NCI-H2081 (cell line): Measurements from ENCODE around the gene AASDH.
A peak's percentile ranks its signal among the peaks of the same experiment; 100 is the strongest.

Experiments used
- DNase-seq, 2 experiments: peaks; one replicate each; lab custom pipeline; 2025; lab: John Stamatoyannopoulos, UW

AASDH gene

DNA sequence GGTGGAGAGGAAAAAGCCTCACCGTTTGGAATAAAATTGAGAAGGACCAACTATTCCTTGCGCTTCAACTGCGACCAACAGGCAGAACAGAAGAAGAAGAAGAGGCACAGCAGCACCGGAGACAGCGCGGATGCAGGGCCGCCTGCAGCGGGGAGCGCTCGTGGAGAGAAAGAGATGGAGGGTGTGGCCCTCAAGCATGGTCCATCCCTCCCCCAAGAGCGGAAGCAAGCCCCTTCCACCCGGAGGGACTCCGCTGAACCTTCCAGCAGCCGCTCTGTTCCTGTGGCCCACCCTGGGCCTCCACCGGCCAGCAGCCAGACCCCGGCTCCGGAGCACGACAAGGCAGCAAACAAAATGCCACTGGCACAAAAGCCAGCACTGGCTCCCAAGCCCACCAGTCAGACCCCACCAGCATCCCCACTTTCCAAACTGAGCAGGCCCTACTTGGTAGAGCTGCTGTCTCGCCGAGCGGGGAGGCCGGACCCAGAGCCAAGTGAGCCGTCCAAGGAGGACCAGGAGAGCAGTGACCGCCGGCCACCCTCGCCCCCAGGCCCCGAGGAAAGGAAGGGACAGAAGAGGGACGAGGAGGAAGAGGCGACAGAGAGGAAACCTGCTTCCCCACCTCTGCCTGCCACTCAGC lies 71.2 kb downstream of the AASDH start:
- DNase-seq = no peak

DNA sequence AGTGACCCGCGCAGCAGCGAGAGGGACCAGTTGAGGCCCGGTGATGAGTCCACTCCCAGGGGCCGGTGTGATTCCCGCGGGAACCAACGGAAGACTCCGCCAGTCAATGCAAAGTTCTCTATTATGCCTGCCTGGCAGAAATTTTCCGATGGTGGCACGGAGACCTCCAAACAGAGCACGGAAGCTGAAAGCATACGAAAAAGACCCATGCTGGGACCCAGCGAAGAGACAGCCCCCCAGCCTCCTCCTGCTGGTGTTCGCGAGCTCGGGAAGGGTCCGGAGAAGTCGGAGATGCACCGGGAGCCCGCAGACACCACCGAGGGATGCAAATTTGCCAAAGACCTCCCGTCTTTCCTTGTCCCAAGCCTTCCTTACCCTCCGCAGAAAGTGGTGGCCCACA lies 71.7 kb downstream of the AASDH start:
- DNase-seq = no peak

DNA sequence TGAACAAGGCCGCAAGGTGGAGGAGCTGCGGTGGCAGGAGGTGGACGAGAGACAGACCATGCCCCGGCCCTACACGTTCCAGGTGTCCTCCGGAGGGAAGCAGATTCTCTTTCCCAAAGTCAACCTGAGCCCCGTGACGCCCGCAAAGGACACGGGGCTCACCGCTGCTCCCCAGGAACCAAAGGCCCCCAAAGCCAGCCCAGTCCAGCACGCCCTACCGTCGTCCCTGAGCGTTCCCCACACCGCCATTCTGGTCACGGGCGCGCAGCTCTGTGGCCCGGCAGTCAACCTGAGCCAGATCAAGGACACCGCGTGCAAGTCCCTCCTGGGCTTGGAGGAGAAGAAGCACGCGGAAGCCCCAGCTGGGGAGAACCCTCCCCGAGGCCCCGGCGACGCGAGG lies 72.2 kb downstream of the AASDH start:
- DNase-seq = no peak

DNA sequence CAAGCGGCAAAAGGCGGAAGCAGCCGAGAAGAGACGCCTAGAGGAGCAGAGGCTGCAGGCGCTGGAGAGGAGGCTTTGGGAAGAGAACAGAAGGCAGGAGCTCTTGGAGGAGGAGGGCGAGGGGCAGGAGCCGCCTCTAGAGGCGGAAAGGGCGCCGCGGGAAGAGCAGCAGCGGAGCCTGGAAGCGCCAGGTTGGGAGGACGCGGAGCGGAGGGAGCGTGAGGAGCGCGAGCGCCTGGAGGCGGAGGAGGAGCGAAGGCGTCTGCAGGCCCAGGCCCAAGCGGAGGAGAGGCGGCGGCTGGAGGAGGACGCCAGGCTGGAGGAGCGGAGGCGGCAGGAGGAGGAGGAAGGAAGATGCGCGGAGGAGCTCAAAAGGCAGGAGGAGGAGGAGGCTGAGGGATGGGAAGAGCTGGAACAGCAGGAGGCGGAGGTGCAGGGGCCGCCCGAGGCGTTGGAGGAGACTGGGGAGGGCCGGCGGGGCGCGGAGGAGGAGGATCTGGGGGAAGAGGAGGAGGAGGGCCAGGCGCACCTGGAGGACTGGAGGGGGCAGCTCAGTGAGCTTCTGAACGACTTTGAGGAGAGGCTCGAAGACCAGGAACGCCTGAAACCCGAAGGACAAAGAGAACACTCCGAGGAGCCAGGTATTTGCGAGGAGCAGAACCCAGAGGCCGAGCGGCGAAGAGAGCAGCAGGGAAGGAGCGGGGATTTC lies 72.9 kb downstream of the AASDH start:
- no peak for DNase-seq

DNA sequence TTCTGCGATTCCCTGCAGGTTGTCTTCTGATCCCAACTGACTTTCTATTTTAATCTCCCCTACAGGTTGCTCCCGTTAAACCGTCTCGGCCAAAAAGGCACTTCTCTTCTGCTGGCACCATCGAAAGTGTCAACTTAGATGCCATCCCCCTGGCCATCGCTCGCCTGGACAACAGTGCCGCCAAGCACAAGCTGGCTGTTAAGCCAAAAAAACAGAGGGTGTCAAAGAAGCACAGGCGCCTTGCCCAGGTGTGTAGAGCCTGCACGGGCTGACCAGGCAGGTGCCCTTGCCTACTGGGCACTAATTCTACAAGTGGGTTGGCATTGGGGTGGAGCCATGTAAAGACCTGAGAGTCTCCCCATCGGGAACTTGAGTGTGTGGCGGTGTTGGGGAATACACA lies 74.2 kb downstream of the AASDH start:
- no peak for DNase-seq

DNA sequence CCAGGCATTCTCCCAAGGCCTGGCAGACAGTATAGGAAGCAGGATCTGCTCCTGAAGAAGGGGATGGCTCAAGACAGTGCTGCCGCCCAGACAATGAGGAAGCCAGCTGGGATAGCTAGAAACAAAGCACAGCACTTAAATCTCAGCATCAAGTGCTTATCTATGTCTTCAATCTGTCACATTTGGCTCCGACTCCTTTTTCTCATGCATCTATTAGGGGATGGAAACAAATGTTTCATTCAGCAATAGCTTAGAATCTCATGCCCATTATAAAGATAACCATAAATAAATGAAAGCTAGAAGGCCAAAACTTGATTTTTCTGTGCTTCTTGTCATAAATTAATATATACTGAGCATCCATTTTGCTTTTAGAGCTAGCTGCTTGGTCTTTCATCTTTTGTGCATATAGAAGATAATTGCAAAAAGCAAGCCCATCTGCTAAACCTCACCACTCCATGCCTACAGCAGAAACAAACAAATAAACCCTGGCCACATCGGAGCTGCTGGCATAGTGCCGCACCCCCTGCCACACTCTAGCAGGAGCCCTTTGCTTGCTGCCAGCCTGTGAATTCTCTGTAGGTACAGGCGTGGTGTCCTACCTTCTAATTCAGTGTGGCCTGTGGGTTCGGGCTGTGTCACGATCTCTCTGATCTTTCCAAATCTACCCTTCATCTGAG lies 75.9 kb downstream of the AASDH start:
- DNase-seq = no peak

DNA sequence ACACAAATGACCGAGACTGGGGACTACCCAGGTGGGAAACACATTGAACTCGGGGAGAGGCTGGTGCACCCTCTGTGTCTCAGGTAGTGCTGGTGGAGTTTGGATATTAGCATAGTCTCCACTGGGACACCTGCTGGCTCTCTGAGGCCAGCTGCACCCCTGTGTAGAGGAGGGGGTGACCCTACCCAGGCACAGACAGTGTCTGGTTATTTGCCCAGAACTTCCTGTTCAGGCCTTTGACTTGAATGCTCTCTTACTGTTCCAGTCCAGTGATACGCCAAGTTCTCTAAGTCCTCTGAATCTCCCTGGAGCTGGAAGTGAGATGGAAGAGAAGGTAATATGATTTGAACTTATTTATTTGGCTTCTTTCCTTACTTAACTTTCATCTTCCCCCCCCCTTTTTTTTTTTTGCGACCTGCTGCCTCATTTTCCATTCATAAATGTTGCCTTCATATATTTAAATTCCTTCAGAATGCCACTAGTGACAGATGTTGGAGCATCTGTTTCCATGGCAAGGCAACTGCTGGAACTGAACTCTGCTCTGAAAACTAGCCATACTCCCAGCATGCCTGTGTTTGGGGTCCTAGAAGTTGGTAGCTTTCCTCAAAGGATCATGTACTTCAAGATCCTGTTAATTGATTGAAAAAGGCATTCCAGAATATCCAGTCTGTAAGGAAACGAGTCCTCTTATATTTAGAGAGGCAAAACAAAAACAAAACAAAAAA lies 76.7 kb downstream of the AASDH start:
- DNase-seq = no peak

DNA sequence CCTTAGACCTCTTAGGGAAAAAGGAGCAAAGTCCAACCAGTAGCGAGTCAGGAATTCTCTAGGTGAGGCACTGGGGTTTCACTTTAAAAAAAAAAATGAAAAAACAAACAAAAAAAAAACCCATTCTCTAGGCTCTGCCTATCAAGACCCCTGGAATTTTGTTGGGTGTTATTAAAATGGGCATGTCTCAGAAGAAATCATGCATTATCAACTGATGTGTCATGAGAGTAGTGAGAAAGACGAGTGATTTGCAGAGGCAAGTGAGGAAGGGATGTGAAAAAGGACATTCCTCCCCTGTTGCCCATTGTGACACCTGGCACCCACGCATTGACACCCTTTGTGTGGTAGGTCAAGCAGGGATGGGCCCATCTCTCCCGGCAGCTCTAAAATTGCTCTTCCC lies 78.9 kb downstream of the AASDH start:
- DNase-seq = no peak

DNA sequence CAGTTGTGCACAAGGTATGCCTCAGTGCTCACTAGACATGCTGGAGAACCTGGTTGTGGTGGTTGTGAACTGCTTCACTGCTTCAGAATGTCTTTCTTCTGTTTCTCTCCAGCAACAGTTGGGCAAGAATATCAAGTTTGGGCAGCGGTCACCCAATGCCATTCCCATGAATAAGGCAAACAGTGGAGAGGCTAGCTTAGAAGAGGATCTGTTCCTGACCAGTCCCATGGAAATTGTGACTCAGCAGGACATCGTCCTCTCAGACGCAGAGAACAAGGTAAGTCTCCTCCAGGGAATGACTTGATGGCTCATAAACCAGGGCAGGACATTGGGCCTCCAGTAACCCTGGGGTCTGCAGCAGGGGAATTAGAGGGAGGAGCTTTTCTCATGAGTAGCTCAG lies 79.9 kb downstream of the AASDH start:
- DNase-seq = no peak

DNA sequence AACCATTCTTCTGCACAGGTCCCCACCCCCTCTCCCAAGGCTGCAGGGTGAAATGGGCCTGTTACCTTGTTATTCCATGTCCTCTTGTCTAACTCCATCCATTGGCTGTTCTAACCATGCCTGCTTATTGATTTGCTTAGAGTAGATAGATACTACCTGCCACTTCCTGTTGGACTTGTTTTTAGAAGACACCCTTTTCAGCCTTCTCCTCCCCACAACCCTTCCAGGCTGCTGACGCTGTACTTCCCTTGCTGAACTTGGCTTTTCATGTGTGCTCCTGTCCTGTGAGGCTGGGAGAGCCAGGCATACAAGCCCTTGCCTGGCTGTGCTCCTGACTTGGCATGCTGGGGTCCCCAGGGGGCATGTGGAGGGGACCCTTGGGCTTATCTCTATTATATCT lies 81.9 kb downstream of the AASDH start:
- no peak for DNase-seq

DNA sequence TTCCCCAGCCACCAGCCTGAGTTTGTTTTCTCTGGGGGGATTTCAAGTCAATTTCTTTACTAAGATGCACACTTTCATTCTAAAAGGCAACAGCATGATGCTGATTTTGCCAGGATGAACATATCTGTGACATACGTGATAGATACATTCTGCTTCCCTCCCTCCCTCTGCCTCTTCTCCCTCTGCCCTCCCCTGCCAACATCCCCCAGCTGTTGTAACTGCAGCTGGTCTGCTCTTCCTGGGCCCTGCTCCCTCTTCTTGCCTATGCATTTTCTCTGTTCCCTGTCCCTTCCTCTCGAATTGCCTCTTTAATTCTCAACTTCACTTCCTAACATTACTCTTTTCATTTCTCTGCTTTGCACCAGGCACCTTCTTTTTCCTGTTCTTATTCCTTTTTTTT lies 83.4 kb downstream of the AASDH start:
- no peak for DNase-seq

DNA sequence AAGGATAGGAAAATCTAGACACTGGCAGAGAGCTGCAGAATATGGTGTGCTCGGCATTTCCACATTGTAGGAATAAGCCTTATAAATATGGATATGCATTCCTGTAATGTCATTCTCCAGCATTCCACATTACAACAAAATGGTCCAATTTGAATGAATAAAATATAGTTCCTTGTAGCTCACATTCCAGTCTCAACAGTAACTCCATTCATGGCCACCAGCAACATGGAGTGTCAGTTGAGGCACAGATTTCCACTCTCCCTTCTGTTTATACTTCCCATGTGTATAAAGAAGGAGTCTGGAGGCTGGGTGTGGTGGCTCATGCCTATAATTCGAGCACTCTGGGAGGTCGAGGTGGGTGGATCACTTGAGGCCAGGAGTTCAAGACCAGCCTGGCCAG lies 84.5 kb downstream of the AASDH start:
- no peak for DNase-seq

DNA sequence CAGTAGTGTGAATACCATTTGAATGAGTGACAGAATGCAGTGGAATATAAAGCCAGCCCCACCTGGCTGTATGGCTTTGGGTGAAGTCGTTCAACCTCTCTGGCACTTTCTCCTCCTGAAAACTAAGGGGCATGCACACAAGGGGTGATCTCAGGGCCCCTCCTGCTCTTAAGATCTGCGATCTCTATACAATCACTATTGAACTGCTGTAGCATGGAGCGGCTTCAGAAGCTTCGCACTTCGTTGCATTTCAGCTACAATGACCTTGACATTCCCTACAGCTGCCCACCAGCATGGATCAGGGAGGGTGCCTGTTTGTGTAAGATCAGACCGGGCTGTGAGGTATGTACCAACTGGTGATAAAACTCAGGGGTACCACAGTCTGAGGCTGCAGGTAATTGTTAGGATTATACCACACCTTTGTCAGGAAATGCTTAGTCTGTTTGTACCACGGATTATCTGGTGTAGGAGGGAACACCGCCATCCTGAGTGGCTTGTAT lies 85.2 kb downstream of the AASDH start:
- no peak for DNase-seq

DNA sequence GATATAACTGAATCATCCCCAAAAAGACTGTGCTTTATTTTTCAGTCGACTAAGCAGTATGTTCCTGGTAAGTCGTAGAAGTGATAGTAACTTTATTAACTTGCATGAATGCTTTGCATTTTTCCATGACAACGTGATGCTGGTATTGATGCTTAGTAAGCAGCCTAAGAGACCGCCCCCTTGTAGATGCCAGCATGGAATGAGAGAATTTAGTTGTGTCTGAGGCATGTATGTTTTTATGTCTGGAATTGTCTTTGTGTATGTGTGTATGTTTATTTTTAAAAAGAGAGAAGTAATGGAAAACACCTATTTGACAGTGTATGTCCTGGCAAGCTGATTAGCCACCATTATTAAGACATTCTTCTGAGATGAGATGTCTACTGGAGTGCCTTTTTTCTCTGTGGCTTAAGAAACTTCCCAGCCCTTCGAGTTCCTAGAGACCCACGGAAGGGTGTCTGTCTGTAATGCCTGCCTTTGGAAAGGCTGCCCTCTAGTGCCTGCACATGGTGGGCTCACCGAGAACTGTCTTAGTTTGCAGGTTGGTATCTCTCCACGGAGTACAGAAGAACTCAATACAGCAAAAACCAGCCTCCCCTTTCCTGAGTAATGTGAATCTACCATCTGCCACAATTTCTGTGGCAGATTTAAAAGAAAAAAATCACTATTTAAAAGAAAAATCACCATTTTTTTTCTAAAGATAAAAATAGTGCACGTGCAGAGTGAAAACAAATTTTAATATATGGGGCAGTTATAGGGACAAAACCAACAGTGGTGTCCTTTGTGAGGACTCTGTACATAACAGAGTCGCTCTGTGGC lies 85.9 kb downstream of the AASDH start:
- DNase-seq = peak; percentile 64 to 67

DNA sequence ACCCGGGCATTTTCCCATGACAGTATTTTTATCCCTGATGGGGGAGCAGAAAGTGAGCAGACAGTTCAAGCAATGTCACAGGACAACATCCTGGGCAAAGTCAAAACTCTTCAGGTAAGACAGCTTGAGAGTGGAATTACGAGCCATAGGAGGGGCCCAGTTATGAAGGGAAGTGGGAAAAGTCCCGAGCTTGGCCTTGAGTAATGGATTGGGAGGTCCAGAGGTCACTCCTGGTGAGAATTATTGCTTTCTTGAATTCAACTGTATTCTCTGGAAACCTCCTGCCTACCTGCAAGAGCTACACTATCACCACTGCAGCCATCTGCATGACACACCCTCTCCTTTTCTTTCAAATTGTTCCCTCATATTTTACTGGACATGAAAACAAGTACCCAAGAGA lies 89.1 kb downstream of the AASDH start:
- no peak for DNase-seq

DNA sequence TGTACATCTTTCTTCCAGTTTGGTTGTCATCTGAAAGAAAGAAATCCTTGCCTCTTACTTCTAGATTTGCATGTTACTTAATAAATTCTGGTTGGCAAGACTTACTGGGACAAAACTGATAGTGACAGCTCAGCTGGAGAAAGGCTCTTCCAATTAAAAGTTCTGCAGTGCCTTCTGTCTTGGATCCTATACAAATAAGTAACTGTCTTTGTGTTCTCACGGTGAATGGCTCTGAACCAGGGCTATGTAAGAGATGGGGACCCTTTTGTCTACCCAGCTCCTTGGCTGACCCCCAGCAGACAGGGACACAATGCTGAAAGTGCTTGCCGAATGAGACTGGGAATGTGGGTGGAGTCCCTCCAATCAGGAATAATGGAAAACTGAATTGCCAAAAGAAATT lies 89.5 kb downstream of the AASDH start:
- no peak for DNase-seq

DNA sequence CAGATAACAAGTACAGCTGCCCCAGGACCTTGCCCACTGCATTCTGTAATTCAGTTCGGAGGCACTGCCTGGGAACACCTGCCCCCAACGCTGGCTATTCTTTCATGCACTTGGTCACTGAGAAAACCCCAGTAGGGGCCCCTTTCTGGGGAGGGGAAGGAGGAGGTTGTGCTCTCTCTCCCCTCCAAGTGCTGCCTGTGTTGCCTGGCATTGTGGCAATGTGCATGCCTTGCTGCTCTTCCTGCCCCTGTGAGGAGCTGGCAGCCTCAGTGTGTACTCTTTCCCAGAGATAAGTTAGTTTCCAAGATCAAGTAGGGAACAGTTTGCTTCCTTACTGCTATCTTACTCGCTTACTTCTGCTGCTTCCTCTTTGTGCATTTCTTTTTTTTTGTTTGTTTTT lies 90.8 kb downstream of the AASDH start:
- DNase-seq = no peak

DNA sequence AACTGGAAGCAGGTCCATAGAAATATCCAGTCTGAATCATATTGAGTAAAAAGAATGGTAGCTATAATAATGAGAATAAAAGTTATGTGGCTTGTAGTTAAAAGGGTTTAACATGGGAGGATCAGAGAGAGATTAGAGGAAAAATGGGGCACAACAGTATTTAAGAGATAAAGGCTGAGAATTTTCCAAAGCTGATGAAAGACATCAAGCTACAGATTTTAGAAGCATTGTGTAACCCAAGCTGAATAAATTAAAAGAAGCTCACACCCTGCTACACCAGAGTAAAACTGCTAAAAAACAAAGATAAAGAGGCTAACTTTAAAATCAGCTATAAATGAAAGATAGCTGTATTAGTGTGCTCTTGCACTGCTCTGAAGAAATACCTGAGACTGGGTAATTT lies 94.2 kb downstream of the AASDH start:
- DNase-seq = no peak

DNA sequence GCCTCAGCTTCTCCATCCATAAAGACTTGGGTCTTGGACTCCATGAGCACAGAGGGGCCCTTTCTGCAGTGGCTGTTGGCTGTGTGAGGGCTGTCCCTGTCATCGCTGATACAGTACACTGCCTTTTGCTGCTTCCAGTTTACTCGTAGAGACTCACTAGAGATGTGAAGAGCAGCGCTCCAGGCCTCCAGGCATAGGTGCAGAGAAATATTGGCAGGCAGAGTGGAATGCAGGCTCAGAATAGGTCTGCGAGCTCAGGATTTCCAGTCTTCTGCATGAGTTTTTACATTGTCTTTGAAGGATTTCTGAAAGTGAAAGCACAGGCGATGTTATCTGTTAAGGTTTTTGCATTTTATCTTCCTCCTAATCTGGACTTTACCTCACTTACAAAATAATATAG lies 97.4 kb downstream of the AASDH start:
- no peak for DNase-seq

DNA sequence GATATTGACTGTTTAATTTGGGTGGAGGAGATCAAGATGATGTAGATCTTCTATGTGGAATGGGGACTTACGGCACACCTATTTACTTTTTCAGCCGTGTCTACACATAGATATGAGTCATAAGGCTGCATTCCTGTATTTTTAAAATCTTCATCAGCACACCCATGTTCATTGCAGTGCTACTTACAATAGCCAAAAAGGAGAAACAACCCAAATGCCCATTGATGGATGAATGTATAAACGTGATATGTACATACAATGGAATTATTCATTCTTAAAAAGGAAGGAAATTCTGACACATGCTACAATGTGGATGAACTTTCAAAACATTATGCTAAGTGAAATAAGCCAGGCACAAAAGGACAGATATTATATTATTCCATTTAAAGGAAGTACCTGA lies 98.6 kb downstream of the AASDH start:
- DNase-seq = no peak
